Hepatocyte (in vitro differentiated cells): ENCODE data around the gene ELOA2.
"Not testable (repeated sequence)": the region's sequence is repeated elsewhere in the genome, so short reads cannot be mapped to it uniquely, and the experiment has no call there.

Experiments used
- CTCF ChIP-seq: fragments of 200-600 bp; sonication (generic); IDR thresholded peaks from 2 replicates; pipeline ENCODE4 v1.5.1; 2016; ENCODE audit warnings: antibody characterized with exemption, mild to moderate bottlenecking; ENCODE audit not compliant: poor library complexity
- EZH2 ChIP-seq: fragments of 200-600 bp; sonication (generic); IDR thresholded peaks from 2 replicates; pipeline ENCODE4 v1.6.1; 2016; ENCODE audit warnings: antibody characterized with exemption, mild to moderate bottlenecking, borderline replicate concordance
- EZH2phosphoT487 ChIP-seq: fragments of 200-600 bp; sonication (generic); IDR thresholded peaks from one replicate; pipeline ENCODE4 v1.6.1; 2018; ENCODE audit warnings: antibody characterized with exemption, mild to moderate bottlenecking, low read depth, moderate library complexity; ENCODE audit not compliant: unreplicated experiment, severe bottlenecking

DNA sequence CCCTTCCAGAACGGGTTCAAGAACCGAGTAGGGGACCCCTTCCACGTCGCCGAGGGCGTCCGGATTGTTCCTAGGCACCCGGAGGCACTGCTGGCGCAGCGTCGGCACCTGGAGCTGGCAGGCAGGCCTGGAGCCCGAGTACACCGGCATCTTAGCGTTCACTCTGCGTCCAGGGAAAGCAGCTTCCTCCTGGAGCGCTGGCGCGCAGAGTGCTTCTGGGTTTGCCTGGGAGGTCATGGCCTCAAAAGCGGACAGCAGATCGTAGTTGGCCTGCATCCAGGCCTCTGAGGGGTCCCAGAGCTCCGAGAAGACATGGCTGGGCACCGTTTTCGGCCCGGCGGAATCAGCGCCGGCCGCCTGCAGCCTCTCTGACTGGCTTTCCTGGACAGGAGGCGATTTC lies 12.6 kb downstream of the ELOA2 start:
- TF ChIP-seq EZH2, CTCF, EZH2phosphoT487: not testable (repeated sequence)
